Keratinocyte (primary cell): ENCODE measurements around the gene DCHS2. TPM values are rescaled to one million over a fixed set of nuclear protein-coding genes. Genes with fewer than 3 reads are reported as not detected.

Experiments
- DNase-seq: peaks from one replicate; pipeline ENCODE4 v3.0.0-alpha.2; 2011; ENCODE audit warnings: low read depth, missing footprints, low spot score
- FAIRE-seq: peaks from 2 replicates; lab custom pipeline; 2011; peaks lifted over from hg19 to GRCh38; lab: Jason Lieb, UNC
- H2AFZ ChIP-seq: 2 replicates; pipeline ENCODE4 v1.6.0; 2012; ENCODE audit warnings: low read length, control low read depth, inconsistent platforms; ENCODE audit not compliant: control insufficient read depth
- H3K27ac ChIP-seq: 2 replicates; pipeline ENCODE4 v1.5.1; 2011; ENCODE audit warnings: low read length; ENCODE audit not compliant: control insufficient read depth, insufficient read depth
- H3K27me3 ChIP-seq: 3 replicates; pipeline ENCODE4 v1.6.0; 2011; ENCODE audit warnings: low read length; ENCODE audit not compliant: control insufficient read depth, insufficient read depth; ENCODE audit errors: extremely low read depth
- H3K36me3 ChIP-seq, 2 experiments: 2 replicates in 1 of 2; 3 replicates in 1 of 2; pipeline ENCODE4 v1.5.1; 2011; ENCODE audit warnings: low read length in 2 of 2, mild to moderate bottlenecking in 1 of 2; ENCODE audit not compliant: control insufficient read depth in 2 of 2, insufficient read depth in 2 of 2; ENCODE audit errors: extremely low read depth in 1 of 2
- H3K4me1 ChIP-seq: 3 replicates; pipeline ENCODE4 v1.5.1; 2011; ENCODE audit warnings: low read length; ENCODE audit not compliant: control insufficient read depth, insufficient read depth; ENCODE audit errors: extremely low read depth
- H3K4me2 ChIP-seq: 3 replicates; pipeline ENCODE4 v1.6.0; 2011; ENCODE audit warnings: low read depth, low read length; ENCODE audit not compliant: control insufficient read depth, insufficient read depth; ENCODE audit errors: extremely low read depth
- H3K4me3 ChIP-seq, 3 experiments: fragments of 200-600 bp in 1 of 3; sonication (generic) in 1 of 3; 2 replicates in 2 of 3; 3 replicates in 1 of 3; pipeline ENCODE4 v1.5.1; 2011 to 2016; ENCODE audit warnings: low read length in 3 of 3, mild to moderate bottlenecking in 3 of 3, control low read depth in 2 of 3, inconsistent platforms in 1 of 3, low read depth in 1 of 3, mixed read lengths in 1 of 3, mixed run types in 1 of 3, moderate library complexity in 1 of 3; ENCODE audit not compliant: control insufficient read depth in 2 of 3, insufficient read depth in 2 of 3; ENCODE audit errors: extremely low read depth in 1 of 3
- H3K79me2 ChIP-seq: 2 replicates; pipeline ENCODE4 v1.6.0; 2012; ENCODE audit warnings: low read length; ENCODE audit not compliant: control insufficient read depth, insufficient read depth
- H3K9ac ChIP-seq: 3 replicates; pipeline ENCODE4 v1.6.0; 2011; ENCODE audit warnings: low read length; ENCODE audit not compliant: control insufficient read depth, insufficient read depth; ENCODE audit errors: extremely low read depth
- H3K9me1 ChIP-seq: 3 replicates; pipeline ENCODE4 v1.6.0; 2011; ENCODE audit warnings: low read length; ENCODE audit not compliant: control insufficient read depth, insufficient read depth; ENCODE audit errors: extremely low read depth
- H3K9me3 ChIP-seq: 2 replicates; pipeline ENCODE4 v1.5.1; 2012; ENCODE audit warnings: low read depth, low read length; ENCODE audit not compliant: control insufficient read depth
- H4K20me1 ChIP-seq: 3 replicates; pipeline ENCODE4 v1.6.0; 2011; ENCODE audit warnings: low read length; ENCODE audit not compliant: control insufficient read depth, insufficient read depth; ENCODE audit errors: extremely low read depth
- EZH2 ChIP-seq: IDR thresholded peaks from one replicate; pipeline ENCODE4 v1.6.1; 2012; ENCODE audit warnings: inconsistent platforms, mild to moderate bottlenecking, low read length, moderate library complexity
- dilution Hi-C: fragments of 300-500 bp; cut with MboI; formaldehyde crosslinking; loops from one replicate; pipeline ENCODE4 v1.7.0; 2020; ENCODE audit warnings: low sequenced_read_pairs; ENCODE audit not compliant: extremely low pct_ligation_motif_present
- polyA plus RNA-seq, 5 experiments: library from polyadenylated mRNA; depleted of rRNA in 3 of 5; stranded (reverse) in 3 of 5; stranded (forward) in 1 of 5; unstranded in 1 of 5; fragments of >200 nt; gene quantifications; 1 replicate in 1 of 5; 2 replicates in 3 of 5; 3 replicates in 1 of 5; pipeline versions ENCODE4 v1.2.1 to v1.2.3, GENCODE V29; 2011 to 2012; ENCODE audit warnings: missing spikeins in 2 of 5, low read depth in 1 of 5, low replicate concordance in 1 of 5
- TF ChIP-seq, protein P1 (sequence below), 3 experiments: IDR thresholded peaks in 1 of 3; conservative IDR thresholded peaks in 1 of 3; optimal IDR thresholded peaks in 1 of 3; 2 replicates in 2 of 3; 3 replicates in 1 of 3; pipeline versions ENCODE3 to v1.5.1; 2011; ENCODE audit warnings: low read length in 3 of 3, mild to moderate bottlenecking in 3 of 3, moderate library complexity in 2 of 3, control low read depth in 1 of 3, inconsistent platforms in 1 of 3; ENCODE audit not compliant: insufficient read depth in 2 of 3; ENCODE audit errors: extremely low read depth in 1 of 3

Gene DCHS2
- polyA plus RNA-seq, 1 donor (not counting 4 experiments of a cell fraction or from before 2014, with no cell fraction given) = 0.01 TPM

DNA sequence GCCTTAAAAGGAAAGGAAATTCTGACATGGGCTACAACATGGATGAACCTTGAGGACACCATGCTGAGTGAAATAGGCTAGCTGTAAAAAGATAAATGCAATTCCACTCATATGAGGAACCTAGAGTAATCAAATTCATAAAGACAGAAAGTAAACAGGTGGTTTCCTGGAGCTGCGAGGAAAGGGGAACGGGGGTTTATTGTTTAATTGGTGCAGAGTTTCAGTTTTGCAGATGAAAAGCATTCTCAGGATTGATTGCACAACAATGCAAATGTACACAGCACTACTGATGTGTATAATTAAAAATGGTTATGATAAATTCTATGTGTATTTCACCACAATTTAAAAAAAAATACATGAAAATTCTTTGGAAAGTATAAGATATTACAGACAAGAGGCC lies 34.6 kb upstream of the DCHS2 start:
- H3K9me1 ChIP-seq = no peaks in the 10 kb centered on the region
- FAIRE-seq = no peak
- dilution Hi-C loops = no loop called here

DNA sequence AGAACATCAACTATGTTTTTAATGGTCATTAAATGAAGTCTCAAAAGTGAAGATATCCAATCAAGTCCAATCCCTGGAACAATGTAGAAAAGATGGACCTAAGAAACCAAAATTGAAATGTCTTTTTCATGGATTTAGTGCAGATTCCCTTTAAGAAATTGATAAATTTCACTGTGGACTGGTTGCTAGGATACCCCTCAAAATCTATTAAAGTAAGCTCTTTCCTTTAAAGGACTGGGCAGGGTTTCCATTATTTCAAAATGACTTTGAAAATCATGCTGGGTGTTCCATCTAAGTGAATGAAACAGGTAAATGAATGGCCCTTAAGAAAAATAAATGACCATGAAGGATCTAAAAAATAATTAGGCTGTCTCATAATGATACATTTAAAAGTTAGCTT lies 30.0 kb upstream of the DCHS2 start:
- no peaks in the 10 kb centered on the region for H3K27me3 ChIP-seq
- no peak overlapping the region for H3K9ac ChIP-seq
- no peak overlapping the region for H3K27ac ChIP-seq
- H3K79me2 ChIP-seq = no peaks in the 10 kb centered on the region
- no peaks in the 10 kb centered on the region for H3K36me3 ChIP-seq
- no peaks in the 10 kb centered on the region for H4K20me1 ChIP-seq
- dilution Hi-C loops = no loop called here
- H3K9me1 ChIP-seq = no peaks in the 10 kb centered on the region
- H3K4me1 ChIP-seq = no peaks in the 10 kb centered on the region
- no peaks in the 10 kb centered on the region for H3K9me3 ChIP-seq
- no peak overlapping the region for H3K4me2 ChIP-seq
- no peak for DNase-seq
- TF ChIP-seq EZH2 = no peak
- TF ChIP-seq, protein P1, sequence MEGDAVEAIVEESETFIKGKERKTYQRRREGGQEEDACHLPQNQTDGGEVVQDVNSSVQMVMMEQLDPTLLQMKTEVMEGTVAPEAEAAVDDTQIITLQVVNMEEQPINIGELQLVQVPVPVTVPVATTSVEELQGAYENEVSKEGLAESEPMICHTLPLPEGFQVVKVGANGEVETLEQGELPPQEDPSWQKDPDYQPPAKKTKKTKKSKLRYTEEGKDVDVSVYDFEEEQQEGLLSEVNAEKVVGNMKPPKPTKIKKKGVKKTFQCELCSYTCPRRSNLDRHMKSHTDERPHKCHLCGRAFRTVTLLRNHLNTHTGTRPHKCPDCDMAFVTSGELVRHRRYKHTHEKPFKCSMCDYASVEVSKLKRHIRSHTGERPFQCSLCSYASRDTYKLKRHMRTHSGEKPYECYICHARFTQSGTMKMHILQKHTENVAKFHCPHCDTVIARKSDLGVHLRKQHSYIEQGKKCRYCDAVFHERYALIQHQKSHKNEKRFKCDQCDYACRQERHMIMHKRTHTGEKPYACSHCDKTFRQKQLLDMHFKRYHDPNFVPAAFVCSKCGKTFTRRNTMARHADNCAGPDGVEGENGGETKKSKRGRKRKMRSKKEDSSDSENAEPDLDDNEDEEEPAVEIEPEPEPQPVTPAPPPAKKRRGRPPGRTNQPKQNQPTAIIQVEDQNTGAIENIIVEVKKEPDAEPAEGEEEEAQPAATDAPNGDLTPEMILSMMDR (optimal IDR thresholded peaks at IDR 0.05 in 1 of 3, IDR thresholded peaks at IDR 0.05 in 1 of 3, conservative IDR thresholded peaks at IDR 0.05 in 1 of 3; ENCODE audit: extremely low read depth in 1 of 3, insufficient read depth in 2 of 3, low read length in 3 of 3) = no peak
- no peak overlapping the region for H2AFZ ChIP-seq
- H3K4me3 ChIP-seq = no peak overlapping the region
- no peak for FAIRE-seq

More for the DNA sequence above, 34.6 kb upstream of the DCHS2 start:
- H3K9ac ChIP-seq = no peak overlapping the region
- no peak for DNase-seq
- H3K9me3 ChIP-seq = no peaks in the 10 kb centered on the region
- no peak overlapping the region for H2AFZ ChIP-seq
- no peaks in the 10 kb centered on the region for H3K79me2 ChIP-seq
- H3K27me3 ChIP-seq = no peaks in the 10 kb centered on the region
- no peak overlapping the region for H3K4me2 ChIP-seq
- no peaks in the 10 kb centered on the region for H3K36me3 ChIP-seq
- no peak overlapping the region for H3K4me3 ChIP-seq
- peaks cover 11% of the 10 kb centered on the region for H3K4me1 ChIP-seq
- TF ChIP-seq, protein P1 (optimal IDR thresholded peaks at IDR 0.05 in 1 of 3, IDR thresholded peaks at IDR 0.05 in 1 of 3, conservative IDR thresholded peaks at IDR 0.05 in 1 of 3; ENCODE audit: extremely low read depth in 1 of 3, insufficient read depth in 2 of 3, low read length in 3 of 3) = no peak
- TF ChIP-seq EZH2 = no peak
- H4K20me1 ChIP-seq = no peaks in the 10 kb centered on the region
- no peak overlapping the region for H3K27ac ChIP-seq
